A673 (cell line): Measurements from ENCODE around the gene INPP4B.

Source experiments
- CTCF ChIP-seq: fragments of 300-800, 200-600 bp; sonication (generic); conservative IDR thresholded peaks from 2 replicates; pipeline ENCODE4 v1.5.1; 2017; ENCODE audit warnings: low read depth, mild to moderate bottlenecking, antibody characterized with exemption, low read length, moderate library complexity, mixed read lengths
- EZH2 ChIP-seq: fragments of 200-600 bp; sonication (generic); IDR thresholded peaks from 2 replicates; pipeline ENCODE4 v1.6.1; 2017; ENCODE audit warnings: borderline replicate concordance, low read depth, mild to moderate bottlenecking, mixed read lengths, antibody characterized with exemption, low read length; ENCODE audit not compliant: poor library complexity, severe bottlenecking

DNA sequence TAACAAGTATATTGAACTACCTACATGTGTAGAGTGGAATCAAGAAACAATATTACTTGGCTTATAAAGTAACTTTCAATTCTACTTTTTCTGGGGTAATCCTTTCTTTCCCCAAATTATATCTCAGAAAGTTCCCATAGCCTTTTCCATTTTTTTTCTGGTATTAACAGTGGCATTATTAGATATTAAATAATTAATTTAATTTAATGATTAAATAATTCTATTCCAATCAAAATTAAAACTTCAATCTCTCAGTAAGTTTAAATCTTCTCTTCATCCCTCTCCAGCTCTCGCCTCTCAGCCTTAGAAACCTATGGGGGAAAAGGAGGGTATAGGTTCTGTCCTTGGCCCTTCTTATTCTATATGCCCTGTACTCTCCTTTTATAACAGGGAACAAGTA is 262.4 kb downstream of the INPP4B start:
- no peak for TF ChIP-seq CTCF
- TF ChIP-seq EZH2, result no peak
